Neural cell (in vitro differentiated cells): ENCODE data around the gene RYK. TPM values are rescaled to one million over a fixed set of nuclear protein-coding genes. Genes with fewer than 3 reads are reported as not detected.

Source experiments
- H2AFZ ChIP-seq: fragments of 200-600, 300-800 bp; sonication (generic), shearing (Covaris generic); 2 replicates; pipeline ENCODE4 v1.6.0; 2014; ENCODE audit warnings: low read depth, mild to moderate bottlenecking, antibody characterized with exemption, low read length, moderate library complexity
- H3F3A ChIP-seq: fragments of 200-600 bp; shearing (Covaris generic); 2 replicates; pipeline ENCODE4 v1.6.1; 2016; ENCODE audit warnings: mild to moderate bottlenecking, moderate library complexity, mixed read lengths, antibody characterized with exemption, low read length; ENCODE audit not compliant: insufficient read depth, poor library complexity, severe bottlenecking
- H3K27ac ChIP-seq: fragments of 200-600, 300-800 bp; sonication (generic), shearing (Covaris generic); 2 replicates; pipeline ENCODE4 v1.5.1; 2014; ENCODE audit warnings: mild to moderate bottlenecking, low read length, moderate library complexity
- H3K27me3 ChIP-seq: fragments of 300-800, 200-600 bp; sonication (generic), shearing (Covaris generic); 2 replicates; pipeline ENCODE4 v1.6.0; 2014; ENCODE audit warnings: mild to moderate bottlenecking, low read depth, low read length, moderate library complexity; ENCODE audit not compliant: insufficient read depth
- H3K36me3 ChIP-seq: fragments of 300-800, 200-600 bp; sonication (generic), shearing (Covaris generic); 2 replicates; pipeline ENCODE4 v1.5.1; 2014; ENCODE audit warnings: mild to moderate bottlenecking, antibody characterized with exemption, low read length, moderate library complexity; ENCODE audit not compliant: insufficient read depth
- H3K4me2 ChIP-seq: fragments of 300-800, 200-600 bp; sonication (generic), shearing (Covaris generic); 2 replicates; pipeline ENCODE4 v1.6.0; 2014; ENCODE audit warnings: mild to moderate bottlenecking, low read length
- H3K4me3 ChIP-seq: fragments of 300-800, 200-600 bp; sonication (generic), shearing (Covaris generic); 2 replicates; pipeline ENCODE4 v1.5.1; 2014; ENCODE audit warnings: mild to moderate bottlenecking, low read length, moderate library complexity
- H3K79me2 ChIP-seq: fragments of 200-600 bp; shearing (Covaris generic); replicated peaks from 2 replicates; pipeline ENCODE4 v1.6.0; 2014; ENCODE audit warnings: mild to moderate bottlenecking, low read length, moderate library complexity; ENCODE audit not compliant: insufficient read depth
- H3K9ac ChIP-seq: fragments of 300-800, 200-600 bp; sonication (generic), shearing (Covaris generic); 2 replicates; pipeline ENCODE4 v1.6.1; 2016; ENCODE audit warnings: mild to moderate bottlenecking, low read length, mixed read lengths
- H3K9me2 ChIP-seq: fragments of 200-600 bp; shearing (Covaris generic); 2 replicates; pipeline ENCODE4 v1.6.1; 2016; ENCODE audit warnings: mild to moderate bottlenecking, low read length, mixed read lengths; ENCODE audit not compliant: insufficient read depth
- H3K9me3 ChIP-seq: fragments of 200-600, 300-800 bp; sonication (generic), shearing (Covaris generic); 2 replicates; pipeline ENCODE4 v1.6.1; 2016; ENCODE audit warnings: mild to moderate bottlenecking, mixed run types, low read length, moderate library complexity, mixed read lengths
- H4K20me1 ChIP-seq: fragments of 200-600 bp; shearing (Covaris generic); 2 replicates; pipeline ENCODE4 v1.6.1; 2016; ENCODE audit warnings: mild to moderate bottlenecking, mixed run types; ENCODE audit not compliant: insufficient read depth
- CTCF ChIP-seq: fragments of 450-650 bp; IDR thresholded peaks from 2 replicates; pipeline ENCODE4 v1.5.1; 2014; ENCODE audit warnings: antibody characterized with exemption, mild to moderate bottlenecking, moderate library complexity; ENCODE audit not compliant: poor library complexity, severe bottlenecking
- EP300 ChIP-seq: fragments of 450-650 bp; conservative IDR thresholded peaks from 2 replicates; pipeline ENCODE4 v1.6.1; 2014; ENCODE audit warnings: antibody characterized with exemption, mild to moderate bottlenecking, moderate library complexity; ENCODE audit not compliant: poor library complexity, severe bottlenecking
- EZH2 ChIP-seq: fragments of 200-600, 300-800 bp; shearing (Covaris generic), sonication (generic); IDR thresholded peaks from 2 replicates; pipeline ENCODE4 v1.6.1; 2014; ENCODE audit warnings: antibody characterized with exemption, low read length, borderline replicate concordance, mild to moderate bottlenecking; ENCODE audit not compliant: insufficient read depth, poor library complexity, severe bottlenecking
- MXI1 ChIP-seq: fragments of 450-650 bp; conservative IDR thresholded peaks from 2 replicates; pipeline ENCODE4 v1.6.1; 2014; ENCODE audit warnings: antibody characterized with exemption, mild to moderate bottlenecking; ENCODE audit not compliant: poor library complexity, severe bottlenecking
- POLR2AphosphoS5 ChIP-seq: IDR thresholded peaks from 2 replicates; pipeline ENCODE4 v1.6.1; 2012
- RAD21 ChIP-seq: fragments of 450-650 bp; conservative IDR thresholded peaks from 2 replicates; pipeline ENCODE4 v1.6.1; 2014; ENCODE audit warnings: antibody characterized with exemption, mild to moderate bottlenecking, moderate library complexity
- REST ChIP-seq: IDR thresholded peaks from 2 replicates; pipeline ENCODE4 v1.6.1; 2012; ENCODE audit warnings: borderline replicate concordance
- SMC3 ChIP-seq: fragments of 450-650 bp; conservative IDR thresholded peaks from 2 replicates; pipeline ENCODE4 v1.6.1; 2014; ENCODE audit warnings: antibody characterized with exemption, mild to moderate bottlenecking, moderate library complexity; ENCODE audit not compliant: poor library complexity
- TAF1 ChIP-seq: IDR thresholded peaks from 2 replicates; pipeline ENCODE4 v1.6.1; 2012; ENCODE audit warnings: low read depth
- polyA plus RNA-seq: library from polyadenylated mRNA; depleted of rRNA; stranded (reverse); fragments of >200 nt; gene quantifications from 2 replicates; pipeline ENCODE4 v1.2.3, GENCODE V29; 2014

Gene RYK
- polyA plus RNA-seq, 1 donor from 2014 or later = 68.6 TPM

DNA sequence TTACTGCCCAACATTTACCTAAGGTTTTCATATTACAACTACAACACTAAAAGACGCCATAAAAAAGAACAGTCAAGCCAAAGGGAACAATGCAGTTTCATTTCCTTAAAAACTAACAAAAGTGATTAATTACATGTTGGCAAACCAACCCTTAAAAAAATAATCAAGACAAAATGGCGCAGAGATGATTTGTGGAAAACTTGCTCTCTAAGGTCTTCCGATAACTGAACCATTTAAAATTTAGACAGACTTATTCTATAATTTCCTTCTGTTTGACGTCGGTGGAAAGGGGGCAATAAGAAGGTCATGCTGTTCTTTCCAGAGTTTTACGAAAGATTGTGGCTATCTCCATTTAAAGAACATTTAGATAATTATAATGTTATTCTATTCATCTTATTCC lies 87.6 kb downstream of the RYK start:
- peaks cover 7% of the 10 kb centered on the region for H3K36me3 ChIP-seq
- no peak overlapping the region for H3K4me2 ChIP-seq
- no peak overlapping the region for H2AFZ ChIP-seq
- H3K9ac ChIP-seq = no peak overlapping the region
- H3K27ac ChIP-seq = no peak overlapping the region
- H3K9me3 ChIP-seq = no peaks in the 10 kb centered on the region
- H3K4me3 ChIP-seq = no peak overlapping the region
- no peaks in the 10 kb centered on the region for H3K79me2 ChIP-seq
- no peaks in the 10 kb centered on the region for H3K9me2 ChIP-seq
- no peaks in the 10 kb centered on the region for H3K27me3 ChIP-seq
- TF ChIP-seq EP300 = no peak
- TF ChIP-seq REST = no peak
- H3F3A ChIP-seq = no peaks in the 10 kb centered on the region
- H4K20me1 ChIP-seq = no peaks in the 10 kb centered on the region

DNA sequence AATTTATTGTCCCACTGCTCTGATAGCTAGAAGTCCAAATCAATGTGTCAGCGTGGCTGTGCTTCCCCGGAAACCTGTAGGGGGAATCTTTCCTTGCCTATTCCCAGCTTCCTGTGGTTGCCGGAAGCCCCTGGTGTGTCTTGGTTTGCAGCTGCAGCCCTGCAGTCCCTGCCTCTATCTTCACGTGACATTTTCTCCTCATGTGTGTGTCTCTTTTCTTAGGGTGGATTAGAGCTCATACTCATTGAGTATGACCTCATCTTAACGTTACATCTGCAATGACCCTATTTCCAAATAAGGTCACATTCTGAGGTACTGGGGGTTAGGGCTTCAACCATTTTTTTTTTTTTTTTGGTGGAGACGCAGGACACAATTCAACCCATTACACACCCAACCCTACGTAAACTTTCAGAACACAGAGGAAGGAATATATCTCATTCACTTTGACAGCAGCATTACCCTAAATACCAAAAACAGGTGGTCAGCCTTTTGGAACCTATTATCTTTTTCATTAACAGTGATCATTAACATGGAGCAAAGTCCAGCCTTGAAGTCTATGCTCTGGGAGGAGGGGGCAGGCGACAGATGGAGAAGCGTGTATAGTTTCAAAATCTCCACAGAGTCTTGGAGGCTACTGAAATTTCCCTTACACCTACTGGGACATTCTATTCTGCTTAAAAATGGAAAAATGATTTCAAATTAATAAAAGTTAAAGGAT lies 88.6 kb downstream of the RYK start:
- no peaks in the 10 kb centered on the region for H3F3A ChIP-seq
- H3K4me3 ChIP-seq = no peak overlapping the region
- no peaks in the 10 kb centered on the region for H3K9me2 ChIP-seq
- H3K9me3 ChIP-seq = no peaks in the 10 kb centered on the region
- no peak for TF ChIP-seq REST
- no peak for TF ChIP-seq SMC3
- no peak for TF ChIP-seq CTCF
- no peak for TF ChIP-seq MXI1
- no peak for TF ChIP-seq RAD21
- TF ChIP-seq EZH2 = no peak
- TF ChIP-seq POLR2AphosphoS5 = no peak
- no peak for TF ChIP-seq TAF1
- TF ChIP-seq EP300 = no peak
- H3K36me3 ChIP-seq = peaks cover 7% of the 10 kb centered on the region
- no peak overlapping the region for H3K4me2 ChIP-seq
- H3K9ac ChIP-seq = no peak overlapping the region
- no peaks in the 10 kb centered on the region for H4K20me1 ChIP-seq
- H3K79me2 ChIP-seq = no peaks in the 10 kb centered on the region
- no peak overlapping the region for H3K27ac ChIP-seq
- no peaks in the 10 kb centered on the region for H3K27me3 ChIP-seq
- H2AFZ ChIP-seq = no peak overlapping the region
